Measurements from ENCODE around the gene PRKD1. TPM values are rescaled to one million over a fixed set of nuclear protein-coding genes. Genes with fewer than 3 reads are reported as not detected.

The PRKD1 gene
- total RNA-seq, 4 donors from 2014 or later = 3.5 to 6.4 (median 4.4) TPM

- in situ Hi-C loops (cut with MboI; ENCODE audit: low pct_ligation_motif_present in 1 of 4, low pct_unique_long_range_greater_than_20kb in 1 of 4, low sequenced_read_pairs in 3 of 4) = no loop called here
- H3K4me3 ChIP-seq = no peak overlapping the region
- H3K36me3 ChIP-seq = no peaks in the 10 kb centered on the region
- no peak overlapping the region for H3K27ac ChIP-seq
- no peaks in the 10 kb centered on the region for H3K27me3 ChIP-seq
- H3K9me3 ChIP-seq = no peaks in the 10 kb centered on the region
- TF ChIP-seq POLR2AphosphoS5 (IDR thresholded peaks at IDR 0.05) = no peak
- no peak for TF ChIP-seq POLR2A (IDR thresholded peaks at IDR 0.05)
- TF ChIP-seq EP300 (IDR thresholded peaks at IDR 0.05; ENCODE audit: low read depth) = no peak
- no peak for TF ChIP-seq CTCF (IDR thresholded peaks at IDR 0.05)
- intact Hi-C loops (cut with DNase I; ENCODE audit: low total_unique reads) = no loop called here
- H3K4me1 ChIP-seq = no peaks in the 10 kb centered on the region
- WGBS, 2 donors (ENCODE audit: low coverage in 1 of 2) = 71 to 78% methylated on average over 3 to 4 of the region's 4 CpGs
- DNase-seq = no peak
These were observed 350.7 kb downstream of the PRKD1 start for GRCh38 chr14:29576927-29577326.

- 90% methylated on average over 2 of the region's 2 CpGs for WGBS, 2 donors (ENCODE audit: low coverage in 1 of 2)
- in situ Hi-C loops (cut with MboI; ENCODE audit: low pct_ligation_motif_present in 1 of 4, low pct_unique_long_range_greater_than_20kb in 1 of 4, low sequenced_read_pairs in 3 of 4) = loop anchor here in 2 of 4 donors (10.0 to 25.0 kb wide), 2 partner anchors 436 to 643 kb away; no protein-coding TSS in a partner anchor
- Histone ChIP-seq H3K4me1 (no peaks in the 10 kb centered on the region), H3K4me3 (no peak overlapping the region), H3K27me3 (no peaks in the 10 kb centered on the region), H3K9me3 (peaks cover 0 to 4% of the 10 kb centered on the region in 2 donors), H3K36me3 (no peaks in the 10 kb centered on the region), H3K27ac (no peak overlapping the region)
- TF ChIP-seq POLR2AphosphoS5 (IDR thresholded peaks at IDR 0.05) (no peak), CTCF (IDR thresholded peaks at IDR 0.05) (no peak), POLR2A (IDR thresholded peaks at IDR 0.05) (no peak), EP300 (IDR thresholded peaks at IDR 0.05; ENCODE audit: low read depth) (no peak)
- DNase-seq = no peak
- intact Hi-C loops (cut with DNase I; ENCODE audit: low total_unique reads) = no loop called here
These were observed 358.5 kb downstream of the PRKD1 start for GRCh38 chr14:29569194-29569593.

GRCh38 chr14:29566194-29566593 lies 361.5 kb downstream of the PRKD1 start:
- Histone ChIP-seq H3K27me3 (no peaks in the 10 kb centered on the region), H3K4me3 (no peak overlapping the region), H3K27ac (no peak overlapping the region), H3K36me3 (no peaks in the 10 kb centered on the region), H3K9me3 (peaks cover 0 to 4% of the 10 kb centered on the region in 2 donors), H3K4me1 (no peaks in the 10 kb centered on the region)
- 67 to 82% methylated on average over 1 of the region's 1 CpG for WGBS, 2 donors (ENCODE audit: low coverage in 1 of 2)
- no peak for TF ChIP-seq POLR2A (IDR thresholded peaks at IDR 0.05)
- no peak for TF ChIP-seq EP300 (IDR thresholded peaks at IDR 0.05; ENCODE audit: low read depth)
- no peak for TF ChIP-seq POLR2AphosphoS5 (IDR thresholded peaks at IDR 0.05)
- TF ChIP-seq CTCF (IDR thresholded peaks at IDR 0.05) = no peak
- in situ Hi-C loops (cut with MboI; ENCODE audit: low pct_ligation_motif_present in 1 of 4, low pct_unique_long_range_greater_than_20kb in 1 of 4, low sequenced_read_pairs in 3 of 4) (loop anchor here in 2 of 4 donors (10.0 to 25.0 kb wide), 2 partner anchors 439 to 646 kb away; no protein-coding TSS in a partner anchor), intact Hi-C loops (cut with DNase I; ENCODE audit: low total_unique reads) (no loop called here)
- no peak for DNase-seq

- 59 to 69% methylated on average over 4 of the region's 4 CpGs for WGBS, 2 donors (ENCODE audit: low coverage in 1 of 2)
- no peaks in the 10 kb centered on the region for H3K9me3 ChIP-seq
These were observed 369.1 kb downstream of the PRKD1 start for GRCh38 chr14:29558516-29558915.

GRCh38 chr14:29554335-29554734 lies 373.3 kb downstream of the PRKD1 start:
- DNase-seq = no peak
- no peak for TF ChIP-seq CTCF (IDR thresholded peaks at IDR 0.05)
- TF ChIP-seq POLR2A (IDR thresholded peaks at IDR 0.05) = no peak
- no peak for TF ChIP-seq EP300 (IDR thresholded peaks at IDR 0.05; ENCODE audit: low read depth)
- no peak for TF ChIP-seq POLR2AphosphoS5 (IDR thresholded peaks at IDR 0.05)
- in situ Hi-C loops (cut with MboI; ENCODE audit: low pct_ligation_motif_present in 1 of 4, low pct_unique_long_range_greater_than_20kb in 1 of 4, low sequenced_read_pairs in 3 of 4) (loop anchor here in 2 of 4 donors (10.0 to 25.0 kb wide), 3 partner anchors 450 to 660 kb away; no protein-coding TSS in a partner anchor), intact Hi-C loops (cut with DNase I; ENCODE audit: low total_unique reads) (no loop called here)
- no peak overlapping the region for H3K4me3 ChIP-seq
- WGBS, 2 donors (ENCODE audit: low coverage in 1 of 2) = 68 to 86% methylated on average over 3 of the region's 3 CpGs
- no peak overlapping the region for H3K27ac ChIP-seq
- no peaks in the 10 kb centered on the region for H3K9me3 ChIP-seq
- H3K27me3 ChIP-seq = no peaks in the 10 kb centered on the region
- H3K4me1 ChIP-seq = peaks cover 0 to 3% (median 0%) of the 10 kb centered on the region in 4 donors
- H3K36me3 ChIP-seq = no peaks in the 10 kb centered on the region

More at GRCh38 chr14:29558516-29558915, 369.1 kb downstream of the PRKD1 start:
- Histone ChIP-seq H3K36me3 (no peaks in the 10 kb centered on the region), H3K27ac (peak overlapping the region in 2 of 4 donors; percentile 12 to 41), H3K4me3 (no peak overlapping the region), H3K4me1 (peaks cover 0 to 3% (median 0%) of the 10 kb centered on the region in 4 donors), H3K27me3 (no peaks in the 10 kb centered on the region)
- no peak for TF ChIP-seq EP300 (IDR thresholded peaks at IDR 0.05; ENCODE audit: low read depth)
- DNase-seq = no peak
- in situ Hi-C loops (cut with MboI; ENCODE audit: low pct_ligation_motif_present in 1 of 4, low pct_unique_long_range_greater_than_20kb in 1 of 4, low sequenced_read_pairs in 3 of 4) (loop anchor here in 2 of 4 donors (10.0 to 25.0 kb wide), 3 partner anchors 446 to 656 kb away; no protein-coding TSS in a partner anchor), intact Hi-C loops (cut with DNase I; ENCODE audit: low total_unique reads) (no loop called here)
